Stimulated activated CD4-positive, alpha-beta T cell treated with anti-CD3 and anti-CD28 coated beads, Interleukin-15, amount 100 ng/mL, for 24 hours (primary cell): ENCODE measurements around the gene KIAA0319L.
"Not testable (repeated sequence)": the region's sequence is repeated elsewhere in the genome, so short reads cannot be mapped to it uniquely, and the experiment has no call there.

Experiments
- DNase-seq: peaks from one replicate; pipeline ENCODE4 v3.0.0-alpha.2; 2020

KIAA0319L gene

DNA sequence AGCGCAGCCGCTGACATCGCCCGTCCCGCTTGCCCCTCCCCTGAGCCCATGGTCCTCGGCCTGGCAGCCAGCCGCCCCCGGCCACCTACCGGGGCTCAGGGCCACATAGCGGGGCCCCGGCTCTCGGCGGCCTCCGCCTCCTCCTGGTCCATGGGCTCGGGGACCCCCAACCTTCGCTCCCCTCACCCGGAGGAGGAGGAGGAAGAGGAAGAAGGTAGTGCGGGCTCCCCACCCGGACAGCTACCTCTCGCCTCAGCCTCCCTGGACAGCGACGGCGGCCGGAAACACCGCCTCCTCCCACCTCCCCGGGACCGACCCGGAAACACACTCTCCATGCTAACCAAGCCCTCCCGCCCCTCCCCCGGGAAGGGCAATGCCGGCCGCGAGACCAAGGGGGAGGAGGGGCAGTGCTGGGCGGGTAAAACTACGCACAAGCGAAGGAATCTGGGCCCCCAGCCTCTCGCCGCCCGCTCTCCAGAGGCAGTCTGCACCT lies at the start of gene KIAA0319L:
KIAA0319L (minus strand) TSS at position 286 of the 493 bp plus-strand sequence. CDS start 2,912 bp downstream, outside the sequence.
- no peak for DNase-seq

- no peak for DNase-seq
These were observed 48.6 kb upstream of the KIAA0319L start for GRCh38 chr1:35605867-35606182.

GRCh38 chr1:35605071-35605866 lies 48.1 kb upstream of the KIAA0319L start:
- no peak for DNase-seq

GRCh38 chr1:35603941-35604340 lies 46.7 kb upstream of the KIAA0319L start:
- DNase-seq: no peak

DNA sequence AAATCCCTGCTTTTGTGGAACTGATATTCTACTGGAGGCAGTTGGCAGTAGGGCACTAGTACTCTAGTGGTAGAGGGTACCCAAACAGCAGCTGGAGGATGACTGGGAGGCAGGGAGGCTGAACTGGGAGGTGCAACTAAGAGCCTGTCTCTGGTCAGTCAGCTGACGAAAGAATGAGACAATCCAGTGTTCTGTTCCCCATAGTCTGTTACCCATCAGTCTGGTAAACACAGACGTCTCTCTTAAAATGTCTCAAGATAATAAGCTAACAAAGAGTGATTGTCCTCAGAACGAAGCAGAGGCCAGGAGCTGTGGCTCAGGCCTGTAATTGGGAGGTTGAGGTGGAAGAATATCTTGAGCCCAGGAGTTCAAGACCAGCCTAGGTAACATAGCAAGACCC lies 46.3 kb upstream of the KIAA0319L start:
- DNase-seq: no peak

DNA sequence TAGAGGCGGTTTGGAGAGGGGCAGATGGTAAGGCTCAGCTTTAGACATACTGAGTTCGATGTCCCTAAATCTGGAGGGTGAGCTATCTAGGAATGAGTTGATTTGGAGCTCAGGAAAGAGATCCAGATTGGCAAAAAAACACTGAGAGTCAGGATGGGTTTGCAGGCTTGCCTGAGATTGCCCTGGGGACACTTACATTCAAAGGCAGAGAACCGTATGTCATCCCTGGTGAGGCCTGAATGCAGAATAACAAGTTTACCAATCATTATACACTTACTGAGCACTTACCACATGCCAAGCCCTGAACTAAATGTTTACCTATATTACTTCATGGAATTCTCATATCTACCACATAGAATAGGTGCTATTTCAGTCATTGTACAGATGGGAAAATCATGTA lies 43.4 kb upstream of the KIAA0319L start:
- no peak for DNase-seq

- no peak for DNase-seq
These were observed 42.2 kb upstream of the KIAA0319L start for GRCh38 chr1:35599411-35599810.

- no peak for DNase-seq
These were observed 41.7 kb upstream of the KIAA0319L start for GRCh38 chr1:35598895-35599294.

DNA sequence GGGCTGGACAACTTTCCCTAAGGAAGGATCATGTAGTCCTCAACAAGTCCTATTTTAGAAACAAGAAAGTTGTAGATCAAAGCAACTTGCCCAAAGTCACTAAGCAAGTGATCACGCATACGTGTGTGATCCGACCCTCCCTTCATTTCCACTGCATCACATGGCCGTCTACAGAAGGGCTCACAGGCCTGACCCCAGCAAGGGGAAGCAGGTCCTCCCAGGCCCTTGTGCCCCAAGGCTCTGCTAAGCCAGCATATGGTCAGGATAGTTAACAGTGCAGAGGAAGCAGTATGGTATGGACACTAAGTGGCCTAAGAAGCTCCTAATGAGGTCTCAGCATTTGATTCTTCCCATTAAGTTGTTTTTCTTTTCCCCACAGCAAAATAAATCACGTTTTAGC lies 40.7 kb upstream of the KIAA0319L start:
- no peak for DNase-seq

- no peak for DNase-seq
These were observed 38.5 kb upstream of the KIAA0319L start for GRCh38 chr1:35595684-35596083.

GRCh38 chr1:35594005-35594760 lies 37.0 kb upstream of the KIAA0319L start:
- DNase-seq: no peak

GRCh38 chr1:35592991-35593769 lies 36.0 kb upstream of the KIAA0319L start:
- DNase-seq: no peak

- DNase-seq: no peak
These were observed 34.0 kb upstream of the KIAA0319L start for GRCh38 chr1:35591211-35591610.

GRCh38 chr1:35590476-35591040 lies 33.4 kb upstream of the KIAA0319L start:
- no peak for DNase-seq

GRCh38 chr1:35589516-35590427 lies 32.6 kb upstream of the KIAA0319L start:
- no peak for DNase-seq

- no peak for DNase-seq
These were observed 31.2 kb upstream of the KIAA0319L start for GRCh38 chr1:35588197-35588910.

- DNase-seq: no peak
These were observed 30.5 kb upstream of the KIAA0319L start for GRCh38 chr1:35587736-35588135.

GRCh38 chr1:35586808-35587207 lies 29.6 kb upstream of the KIAA0319L start:
- DNase-seq: no peak

- DNase-seq: not testable (repeated sequence)
These were observed 28.6 kb upstream of the KIAA0319L start for GRCh38 chr1:35585805-35586204.

GRCh38 chr1:35585281-35585680 lies 28.1 kb upstream of the KIAA0319L start:
- no peak for DNase-seq

DNA sequence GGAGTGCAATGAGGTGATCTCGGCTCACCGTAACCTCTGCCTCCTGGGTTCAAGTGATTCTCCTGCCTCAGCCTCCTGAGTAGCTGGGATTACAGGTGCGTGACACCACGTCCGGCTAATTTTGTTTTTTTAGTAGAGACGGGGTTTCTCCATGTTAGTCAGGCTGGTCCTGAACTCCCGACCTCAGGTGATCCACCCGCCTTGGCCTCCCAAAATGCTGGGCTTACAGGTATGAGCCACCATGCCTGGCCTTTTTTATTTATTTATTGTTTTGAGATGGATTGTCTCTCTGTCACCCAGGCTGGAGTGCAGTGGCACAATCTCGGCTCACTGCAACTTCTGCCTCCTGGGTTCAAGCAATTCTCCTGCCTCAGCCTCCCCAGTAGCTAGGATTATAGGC lies 24.4 kb upstream of the KIAA0319L start:
- DNase-seq: not testable (repeated sequence)
